ENCODE measurements around the gene NRXN3. TPM values are rescaled to one million over a fixed set of nuclear protein-coding genes. Genes with fewer than 3 reads are reported as not detected.

NRXN3 gene
- polyA plus RNA-seq, 1 donor from 2014 or later = 110 TPM

GRCh38 chr14:78785265-78785664, 615.1 kb downstream of the NRXN3 start:
- Histone ChIP-seq H3K4me2 (ENCODE audit: low read length) (no peak overlapping the region), H3K79me2 (replicated peaks; ENCODE audit: insufficient read depth, low read length) (no peaks in the 10 kb centered on the region), H2AFZ (ENCODE audit: low read depth, low read length) (no peak overlapping the region), H3K9ac (ENCODE audit: low read length) (no peak overlapping the region), H3F3A (ENCODE audit: insufficient read depth, low read length, poor library complexity, severe bottlenecking) (no peaks in the 10 kb centered on the region), H3K9me2 (ENCODE audit: insufficient read depth, low read length) (no peaks in the 10 kb centered on the region), H4K20me1 (ENCODE audit: insufficient read depth) (no peaks in the 10 kb centered on the region), H3K27me3 (ENCODE audit: insufficient read depth, low read depth, low read length) (no peaks in the 10 kb centered on the region), H3K36me3 (ENCODE audit: insufficient read depth, low read length) (no peaks in the 10 kb centered on the region), H3K4me3 (ENCODE audit: low read length) (no peak overlapping the region), H3K9me3 (ENCODE audit: low read length) (no peaks in the 10 kb centered on the region), H3K27ac (ENCODE audit: low read length) (no peak overlapping the region)
- TF ChIP-seq RAD21 (conservative IDR thresholded peaks at IDR 0.05) = no peak
- TF ChIP-seq, protein P1, sequence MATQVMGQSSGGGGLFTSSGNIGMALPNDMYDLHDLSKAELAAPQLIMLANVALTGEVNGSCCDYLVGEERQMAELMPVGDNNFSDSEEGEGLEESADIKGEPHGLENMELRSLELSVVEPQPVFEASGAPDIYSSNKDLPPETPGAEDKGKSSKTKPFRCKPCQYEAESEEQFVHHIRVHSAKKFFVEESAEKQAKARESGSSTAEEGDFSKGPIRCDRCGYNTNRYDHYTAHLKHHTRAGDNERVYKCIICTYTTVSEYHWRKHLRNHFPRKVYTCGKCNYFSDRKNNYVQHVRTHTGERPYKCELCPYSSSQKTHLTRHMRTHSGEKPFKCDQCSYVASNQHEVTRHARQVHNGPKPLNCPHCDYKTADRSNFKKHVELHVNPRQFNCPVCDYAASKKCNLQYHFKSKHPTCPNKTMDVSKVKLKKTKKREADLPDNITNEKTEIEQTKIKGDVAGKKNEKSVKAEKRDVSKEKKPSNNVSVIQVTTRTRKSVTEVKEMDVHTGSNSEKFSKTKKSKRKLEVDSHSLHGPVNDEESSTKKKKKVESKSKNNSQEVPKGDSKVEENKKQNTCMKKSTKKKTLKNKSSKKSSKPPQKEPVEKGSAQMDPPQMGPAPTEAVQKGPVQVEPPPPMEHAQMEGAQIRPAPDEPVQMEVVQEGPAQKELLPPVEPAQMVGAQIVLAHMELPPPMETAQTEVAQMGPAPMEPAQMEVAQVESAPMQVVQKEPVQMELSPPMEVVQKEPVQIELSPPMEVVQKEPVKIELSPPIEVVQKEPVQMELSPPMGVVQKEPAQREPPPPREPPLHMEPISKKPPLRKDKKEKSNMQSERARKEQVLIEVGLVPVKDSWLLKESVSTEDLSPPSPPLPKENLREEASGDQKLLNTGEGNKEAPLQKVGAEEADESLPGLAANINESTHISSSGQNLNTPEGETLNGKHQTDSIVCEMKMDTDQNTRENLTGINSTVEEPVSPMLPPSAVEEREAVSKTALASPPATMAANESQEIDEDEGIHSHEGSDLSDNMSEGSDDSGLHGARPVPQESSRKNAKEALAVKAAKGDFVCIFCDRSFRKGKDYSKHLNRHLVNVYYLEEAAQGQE (IDR thresholded peaks at IDR 0.05; ENCODE audit: borderline replicate concordance) = no peak
- no peak for TF ChIP-seq SMC3 (conservative IDR thresholded peaks at IDR 0.05; ENCODE audit: poor library complexity)
- TF ChIP-seq POLR2AphosphoS5 (IDR thresholded peaks at IDR 0.05) = no peak
- TF ChIP-seq EZH2 (IDR thresholded peaks at IDR 0.05; ENCODE audit: borderline replicate concordance, insufficient read depth, low read length, poor library complexity, severe bottlenecking) = no peak
- no peak for TF ChIP-seq MXI1 (conservative IDR thresholded peaks at IDR 0.05; ENCODE audit: poor library complexity, severe bottlenecking)
- TF ChIP-seq EP300 (conservative IDR thresholded peaks at IDR 0.05; ENCODE audit: poor library complexity, severe bottlenecking) = no peak

GRCh38 chr14:78788467-78789360, 618.5 kb downstream of the NRXN3 start:
- Histone ChIP-seq H3K9me3 (ENCODE audit: low read length) (no peaks in the 10 kb centered on the region), H3F3A (ENCODE audit: insufficient read depth, low read length, poor library complexity, severe bottlenecking) (no peaks in the 10 kb centered on the region), H4K20me1 (ENCODE audit: insufficient read depth) (no peaks in the 10 kb centered on the region), H3K9ac (ENCODE audit: low read length) (no peak overlapping the region), H3K27ac (ENCODE audit: low read length) (no peak overlapping the region), H3K4me3 (ENCODE audit: low read length) (no peak overlapping the region), H3K27me3 (ENCODE audit: insufficient read depth, low read depth, low read length) (no peaks in the 10 kb centered on the region), H3K36me3 (ENCODE audit: insufficient read depth, low read length) (no peaks in the 10 kb centered on the region), H2AFZ (ENCODE audit: low read depth, low read length) (no peak overlapping the region), H3K9me2 (ENCODE audit: insufficient read depth, low read length) (no peaks in the 10 kb centered on the region), H3K79me2 (replicated peaks; ENCODE audit: insufficient read depth, low read length) (no peaks in the 10 kb centered on the region), H3K4me2 (ENCODE audit: low read length) (no peak overlapping the region)
- TF ChIP-seq MXI1 (conservative IDR thresholded peaks at IDR 0.05; ENCODE audit: poor library complexity, severe bottlenecking) = no peak
- no peak for TF ChIP-seq RAD21 (conservative IDR thresholded peaks at IDR 0.05)
- no peak for TF ChIP-seq TAF1 (IDR thresholded peaks at IDR 0.05; ENCODE audit: low read depth)
- TF ChIP-seq EZH2 (IDR thresholded peaks at IDR 0.05; ENCODE audit: borderline replicate concordance, insufficient read depth, low read length, poor library complexity, severe bottlenecking) = no peak
- TF ChIP-seq, protein P1 (IDR thresholded peaks at IDR 0.05; ENCODE audit: borderline replicate concordance) = no peak
- no peak for TF ChIP-seq POLR2AphosphoS5 (IDR thresholded peaks at IDR 0.05)
- TF ChIP-seq SMC3 (conservative IDR thresholded peaks at IDR 0.05; ENCODE audit: poor library complexity) = no peak
- no peak for TF ChIP-seq EP300 (conservative IDR thresholded peaks at IDR 0.05; ENCODE audit: poor library complexity, severe bottlenecking)
